PFSK-1 (cell line): ENCODE measurements around the gene SMDT1.

ENCODE experiments used
- FOXP2 ChIP-seq: optimal IDR thresholded peaks from 2 replicates; pipeline ENCODE3; 2011; ENCODE audit warnings: borderline replicate concordance, control low read depth, inconsistent platforms; ENCODE audit not compliant: insufficient read depth; ENCODE audit errors: extremely low read length, extremely low read depth
- POLR2AphosphoS5 ChIP-seq: IDR thresholded peaks from 2 replicates; pipeline ENCODE4 v1.6.1; 2012; ENCODE audit warnings: low read depth, mild to moderate bottlenecking, control low read depth, low read length, moderate library complexity
- REST ChIP-seq, 2 experiments: IDR thresholded peaks; 2 replicates each; pipeline versions ENCODE4 v1.6.1 to v1.8.0; 2011 to 2012; ENCODE audit warnings: low read depth in 2 of 2, low read length in 2 of 2, control low read depth in 1 of 2, inconsistent platforms in 1 of 2, mild to moderate bottlenecking in 1 of 2, moderate library complexity in 1 of 2; ENCODE audit not compliant: insufficient read depth in 1 of 2
- SIN3A ChIP-seq: IDR thresholded peaks from 2 replicates; pipeline ENCODE4 v1.6.1; 2012; ENCODE audit warnings: mild to moderate bottlenecking, low read length, moderate library complexity, borderline replicate concordance; ENCODE audit not compliant: insufficient read depth
- TAF1 ChIP-seq: IDR thresholded peaks from 2 replicates; pipeline ENCODE4 v1.6.1; 2012; ENCODE audit warnings: low read length, control low read depth, borderline replicate concordance; ENCODE audit not compliant: insufficient read depth

SMDT1 gene

DNA sequence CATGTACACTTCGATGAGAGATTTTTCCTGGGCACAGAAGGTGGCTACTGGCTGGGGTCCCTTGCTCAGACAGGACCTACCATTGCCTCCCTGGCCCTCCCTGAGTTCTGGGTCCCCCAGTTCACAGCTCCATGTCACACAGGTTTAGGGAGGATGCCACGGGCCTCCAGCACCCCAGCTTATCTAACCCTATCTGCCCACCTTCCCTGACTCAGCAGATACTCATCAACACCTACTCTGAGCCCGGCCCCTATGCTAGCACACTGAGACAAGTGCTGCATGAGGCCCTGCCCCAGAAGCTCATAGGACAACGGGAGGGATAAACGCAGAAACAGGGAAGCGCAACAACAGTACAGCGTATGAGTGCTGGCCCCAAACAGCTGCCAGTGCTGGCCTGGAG, 18.5 kb upstream of the SMDT1 start:
- no peak for TF ChIP-seq REST (IDR thresholded peaks at IDR 0.05; ENCODE audit: insufficient read depth in 1 of 2, low read depth in 2 of 2, low read length in 2 of 2)
- no peak for TF ChIP-seq TAF1
- no peak for TF ChIP-seq SIN3A
- TF ChIP-seq FOXP2: no peak
- no peak for TF ChIP-seq POLR2AphosphoS5

DNA sequence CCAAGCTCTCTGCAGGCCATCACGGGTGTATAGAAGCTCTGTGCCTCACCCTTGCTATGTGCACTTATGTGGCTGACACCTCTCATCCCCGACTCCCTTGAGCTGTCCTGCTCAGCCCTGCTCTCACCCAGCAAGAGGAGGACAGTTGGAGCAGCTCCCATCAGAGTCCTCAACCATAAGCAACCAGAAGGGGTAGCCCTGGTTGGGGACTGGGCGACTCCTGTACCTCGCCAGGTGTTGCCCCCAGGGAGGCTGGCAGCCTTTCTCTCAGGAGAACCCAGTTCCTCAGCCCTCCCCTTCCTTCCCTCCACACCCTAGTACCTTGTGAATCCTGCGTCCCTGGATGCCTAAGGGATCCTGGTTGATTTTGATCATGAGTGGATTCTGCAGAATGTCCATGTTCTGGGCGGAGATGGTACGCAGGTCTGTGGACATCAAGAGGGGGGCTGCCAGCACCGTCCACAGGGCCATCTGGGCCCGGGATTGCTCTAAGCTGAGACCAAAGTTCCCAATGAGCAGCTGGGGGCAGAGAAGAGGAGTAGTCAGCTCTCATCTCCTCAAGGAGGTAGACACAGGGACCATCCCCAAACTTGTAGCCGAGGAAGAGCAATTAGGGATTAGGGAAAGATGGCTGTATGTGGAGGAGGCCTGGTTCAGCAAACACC, 16.9 kb upstream of the SMDT1 start:
- TF ChIP-seq TAF1: no peak
- TF ChIP-seq REST (IDR thresholded peaks at IDR 0.05; ENCODE audit: insufficient read depth in 1 of 2, low read depth in 2 of 2, low read length in 2 of 2): no peak
- no peak for TF ChIP-seq SIN3A

DNA sequence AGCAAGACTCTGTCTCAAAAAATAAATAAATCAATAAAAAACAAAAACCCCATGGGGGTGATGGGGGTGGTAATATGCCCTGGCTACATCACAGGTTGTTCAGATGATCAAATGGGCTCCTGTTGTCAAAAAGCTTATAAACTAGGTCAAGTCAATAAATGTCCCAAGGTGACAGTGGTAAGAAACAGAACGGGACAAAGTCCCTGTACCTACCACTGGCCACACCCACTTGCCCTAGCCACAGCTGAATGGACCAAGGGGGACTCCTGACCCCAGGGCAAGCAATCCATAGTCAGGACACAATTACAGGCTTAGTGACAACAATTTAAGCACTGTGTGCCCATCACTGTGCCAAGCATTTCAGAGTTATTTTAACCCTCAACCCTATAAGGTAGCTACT, 14.9 kb upstream of the SMDT1 start:
- TF ChIP-seq TAF1: no peak
- no peak for TF ChIP-seq POLR2AphosphoS5
- TF ChIP-seq REST (IDR thresholded peaks at IDR 0.05; ENCODE audit: insufficient read depth in 1 of 2, low read depth in 2 of 2, low read length in 2 of 2): no peak
- TF ChIP-seq FOXP2: no peak
- TF ChIP-seq SIN3A: no peak

DNA sequence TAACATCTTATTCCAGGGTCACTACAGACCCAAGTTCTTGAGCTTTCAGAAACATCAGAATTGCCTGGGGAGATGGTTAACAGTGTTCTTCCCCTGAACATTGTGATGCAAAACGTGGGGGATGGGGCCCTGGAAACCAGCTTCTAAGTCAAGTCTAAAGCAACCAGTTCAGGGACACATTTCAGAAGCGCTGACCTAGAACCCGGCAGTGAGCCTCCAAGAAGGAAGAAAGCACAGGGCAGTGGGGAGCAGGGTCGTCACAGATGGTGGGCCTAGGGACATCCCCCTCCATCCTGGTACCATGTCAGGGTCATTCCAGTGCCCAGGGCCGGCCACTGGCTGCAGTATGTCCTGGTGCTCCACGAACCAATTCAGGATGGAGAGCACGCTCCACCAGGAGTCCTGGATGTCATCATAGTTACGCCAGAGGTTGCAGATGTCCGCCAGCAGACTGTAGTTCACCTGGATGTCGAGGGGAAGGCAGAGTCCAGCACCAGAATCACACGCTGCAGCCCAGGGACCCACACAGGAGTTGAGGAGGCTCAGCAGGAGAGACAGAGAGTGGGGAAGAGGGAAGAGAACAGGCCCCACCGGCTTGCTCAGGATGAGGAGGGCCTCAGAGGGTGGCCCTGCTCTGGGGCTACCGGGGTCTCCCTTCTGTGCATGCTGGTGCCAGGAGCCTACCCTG, 13.9 kb upstream of the SMDT1 start:
- TF ChIP-seq POLR2AphosphoS5 (no peak), REST (IDR thresholded peaks at IDR 0.05; ENCODE audit: insufficient read depth in 1 of 2, low read depth in 2 of 2, low read length in 2 of 2) (no peak), FOXP2 (no peak), SIN3A (no peak), TAF1 (no peak)
